ENCODE data around the gene LOC101059915.

The LOC101059915 gene

GRCh38 chrX:71638409-71638808 lies 28.9 kb upstream of the LOC101059915 start:
- Histone ChIP-seq H4K20me1 (replicated peaks; ENCODE audit: control insufficient read depth, extremely low read depth, insufficient read depth, low read length) (no peaks in the 10 kb centered on the region), H3K4me1 (ENCODE audit: control insufficient read depth, extremely low read depth, insufficient read depth, low read length) (peaks cover 24% of the 10 kb centered on the region), H3K27ac (ENCODE audit: insufficient read depth, low read depth, low read length) (peak overlapping the region; percentile 39), H3K79me2 (ENCODE audit: control insufficient read depth, insufficient read depth, low read length) (no peaks in the 10 kb centered on the region), H3K9me3 (replicated peaks; ENCODE audit: control insufficient read depth, insufficient read depth, low read length) (no peaks in the 10 kb centered on the region), H3K4me2 (ENCODE audit: insufficient read depth, low read length) (peak overlapping the region; percentile 88), H3K27me3 (ENCODE audit: control insufficient read depth in 2 of 2, insufficient read depth in 2 of 2, low read length in 2 of 2) (no peaks in the 10 kb centered on the region), H3K9ac (replicated peaks; ENCODE audit: extremely low read depth, insufficient read depth, low read length) (peak overlapping the region; percentile 34), H3K4me3 (replicated peaks in 1 of 3; ENCODE audit: insufficient read depth in 1 of 3, low read depth in 1 of 3, low read length in 3 of 3) (no peak overlapping the region), H3K36me3 (ENCODE audit: control insufficient read depth in 2 of 2, extremely low read depth in 1 of 2, insufficient read depth in 2 of 2, low read length in 2 of 2) (no peaks in the 10 kb centered on the region), H2AFZ (ENCODE audit: low read depth, low read length) (peak overlapping the region; percentile 54), H3K9me1 (replicated peaks; ENCODE audit: control insufficient read depth, extremely low read depth, insufficient read depth, low read length) (no peaks in the 10 kb centered on the region)
- dilution Hi-C loops (cut with MboI; ENCODE audit: extremely low pct_ligation_motif_present, low sequenced_read_pairs) = no loop called here
- POLR2A ChIA-PET = no interaction called here
- DNase-seq (ENCODE audit: low read depth, low spot score) (no peak), FAIRE-seq (peak; percentile 82)
- TF ChIP-seq POLR2AphosphoS5 (IDR thresholded peaks at IDR 0.05; ENCODE audit: insufficient read depth, low read depth, low read length) (no peak), MAX (IDR thresholded peaks at IDR 0.05; ENCODE audit: insufficient read depth, insufficient read length) (no peak), EZH2 (IDR thresholded peaks at IDR 0.05; ENCODE audit: borderline replicate concordance, low read depth, low read length, severe bottlenecking) (no peak), FOS (IDR thresholded peaks at IDR 0.05; ENCODE audit: borderline replicate concordance, insufficient read depth, low read length) (no peak), CTCF (IDR thresholded peaks at IDR 0.05; ENCODE audit: extremely low read depth in 1 of 2, insufficient read depth in 1 of 2, low read depth in 1 of 2, low read length in 2 of 2) (no peak), GATA2 (IDR thresholded peaks at IDR 0.05; ENCODE audit: insufficient read depth, insufficient read length, low read depth, low read length) (no peak), JUN (IDR thresholded peaks at IDR 0.05; ENCODE audit: borderline replicate concordance, insufficient read depth, insufficient read length, low read depth) (no peak), MYC (IDR thresholded peaks at IDR 0.05; ENCODE audit: low read depth, low read length) (no peak), POLR2A (IDR thresholded peaks at IDR 0.05; ENCODE audit: low read depth, low read length) (no peak)
- no TSS peak for BruUV-seq (replicated peaks)
- intact Hi-C loops (cut with micrococcal nuclease) = loop anchor here (1.0 kb wide), 1 partner anchor 16 kb away; no protein-coding TSS in a partner anchor
- CTCF ChIA-PET = interaction anchor here (0.5 to 1.0 kb wide), 2 partner anchors 16 to 361 kb away, joined by 3 to 7 read pairs; no protein-coding TSS in a partner anchor

Data from endothelial cell of umbilical vein (primary cell).